Heart left ventricle (tissue), 13 donors: ENCODE data around the gene CNTFR.

ENCODE experiments used
- POLR2A ChIP-seq, 2 donors: fragments of 450-650 bp; IDR thresholded peaks; one replicate each; pipeline ENCODE4 v1.6.1; 2017; ENCODE audit warnings: antibody characterized with exemption in 2 of 2, mild to moderate bottlenecking in 2 of 2, moderate library complexity in 2 of 2
- TF ChIP-seq, protein P1 (sequence below), 12 donors: fragments of 200-600 bp; sonication (generic) in 4 of 12; IDR thresholded peaks; one replicate each; pipeline versions ENCODE4 v1.5.0 to v1.8.0; 2018 to 2022; ENCODE audit warnings: antibody characterized with exemption in 12 of 12, mild to moderate bottlenecking in 5 of 12
- donor health status: ischemic (EF 13 %, LVEDD 7.1; RV severe dilation, severe dysfunction).
- donor health status: DM: no; HTN: yes; CAD: no.
- donor health status: DM: no; HTN: no; CAD: no.
- donor health status: ischemic (EF 25% LVEDD 6.9; RV normal size, moderate dysfunction).
- donor health status: ischemic (EF 25% LVEDD 5.7; RV mildly dilated, moderate dysfunction).
- donor health status: ischemic (EF 35%, LVEDD 5.7; RV mildly dilated, moderate dysfunction).
- donor health status: nonischemic (EF 11% LVEDD 7.7; RV severe dilation, severe dysfunction).
- donor health status: DM: yes; HTN: yes; CAD: no.
- donor health status: PGD.
- donor health status: ischemic (EF 29% LVEDD 5.4; RV normal size, mild dysfunction).
- donor health status: nonischemic (EF 23%, LVEDD 6.1; RV moderate dilation, normal function).

GRCh38 chr9:34556949-34557348 is 32.6 kb downstream of the CNTFR start:
- TF ChIP-seq, protein P1, sequence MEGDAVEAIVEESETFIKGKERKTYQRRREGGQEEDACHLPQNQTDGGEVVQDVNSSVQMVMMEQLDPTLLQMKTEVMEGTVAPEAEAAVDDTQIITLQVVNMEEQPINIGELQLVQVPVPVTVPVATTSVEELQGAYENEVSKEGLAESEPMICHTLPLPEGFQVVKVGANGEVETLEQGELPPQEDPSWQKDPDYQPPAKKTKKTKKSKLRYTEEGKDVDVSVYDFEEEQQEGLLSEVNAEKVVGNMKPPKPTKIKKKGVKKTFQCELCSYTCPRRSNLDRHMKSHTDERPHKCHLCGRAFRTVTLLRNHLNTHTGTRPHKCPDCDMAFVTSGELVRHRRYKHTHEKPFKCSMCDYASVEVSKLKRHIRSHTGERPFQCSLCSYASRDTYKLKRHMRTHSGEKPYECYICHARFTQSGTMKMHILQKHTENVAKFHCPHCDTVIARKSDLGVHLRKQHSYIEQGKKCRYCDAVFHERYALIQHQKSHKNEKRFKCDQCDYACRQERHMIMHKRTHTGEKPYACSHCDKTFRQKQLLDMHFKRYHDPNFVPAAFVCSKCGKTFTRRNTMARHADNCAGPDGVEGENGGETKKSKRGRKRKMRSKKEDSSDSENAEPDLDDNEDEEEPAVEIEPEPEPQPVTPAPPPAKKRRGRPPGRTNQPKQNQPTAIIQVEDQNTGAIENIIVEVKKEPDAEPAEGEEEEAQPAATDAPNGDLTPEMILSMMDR (IDR thresholded peaks at IDR 0.05), result no peak
- no peak for TF ChIP-seq POLR2A (IDR thresholded peaks at IDR 0.05)
